ENCODE measurements around the gene BMP2K.
"Not testable (repeated sequence)": the region's sequence is repeated elsewhere in the genome, so short reads cannot be mapped to it uniquely, and the experiment has no call there.

The BMP2K gene

DNA sequence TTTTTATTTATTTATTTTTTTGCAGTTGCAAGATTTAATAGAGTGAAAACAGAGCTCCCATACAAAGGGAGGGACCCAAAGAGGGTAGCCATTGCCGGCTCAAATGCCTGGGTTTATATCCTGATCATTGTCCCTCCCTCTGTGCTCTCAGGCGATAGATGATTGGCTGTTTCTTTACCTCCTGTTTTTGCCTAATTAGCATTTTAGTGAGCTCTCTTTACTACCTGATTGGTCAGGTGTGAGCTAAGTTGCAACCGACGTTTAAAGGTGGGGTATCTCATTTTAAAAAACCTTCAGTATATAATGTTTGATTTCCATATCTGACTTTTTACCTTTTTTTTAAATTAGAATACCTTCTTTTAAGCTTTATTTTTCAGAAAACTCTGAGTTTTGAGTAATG lies 64.1 kb downstream of the BMP2K start:
- not testable (repeated sequence) for H3K4me3 Mint-ChIP-seq; H3K27ac Mint-ChIP-seq; H3K27me3 Mint-ChIP-seq; H3K9me3 Mint-ChIP-seq; H3K4me1 Mint-ChIP-seq (ENCODE audit: low read depth)
- H3K36me3 Mint-ChIP-seq (ENCODE audit: low read depth) = peaks cover 44% of the 10 kb centered on the region

DNA sequence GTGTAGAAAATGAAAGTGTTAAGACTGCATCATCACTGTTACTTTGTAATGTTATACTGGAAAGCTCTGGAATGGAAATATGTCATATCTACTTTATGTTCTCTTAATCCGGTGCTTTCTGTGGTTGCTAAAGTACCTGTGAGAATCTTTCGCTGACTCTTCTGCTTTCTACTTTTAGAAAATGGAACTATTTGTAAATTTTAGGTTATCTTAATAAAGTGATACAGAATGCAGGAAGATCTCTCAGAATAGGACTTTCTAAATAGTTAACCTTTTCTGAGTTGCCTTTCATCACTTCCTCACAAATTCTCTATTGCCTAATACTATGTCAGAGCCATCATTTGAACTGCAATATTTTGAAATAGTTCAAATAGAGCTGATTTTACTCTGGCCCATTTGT lies 69.3 kb downstream of the BMP2K start:
- Mint-ChIP-seq H3K4me3 (no peak overlapping the region), H3K36me3 (ENCODE audit: low read depth) (peaks cover 19% of the 10 kb centered on the region), H3K9me3 (no peaks in the 10 kb centered on the region), H3K27me3 (no peaks in the 10 kb centered on the region), H3K4me1 (ENCODE audit: low read depth) (peaks cover 10% of the 10 kb centered on the region), H3K27ac (no peak overlapping the region)

DNA sequence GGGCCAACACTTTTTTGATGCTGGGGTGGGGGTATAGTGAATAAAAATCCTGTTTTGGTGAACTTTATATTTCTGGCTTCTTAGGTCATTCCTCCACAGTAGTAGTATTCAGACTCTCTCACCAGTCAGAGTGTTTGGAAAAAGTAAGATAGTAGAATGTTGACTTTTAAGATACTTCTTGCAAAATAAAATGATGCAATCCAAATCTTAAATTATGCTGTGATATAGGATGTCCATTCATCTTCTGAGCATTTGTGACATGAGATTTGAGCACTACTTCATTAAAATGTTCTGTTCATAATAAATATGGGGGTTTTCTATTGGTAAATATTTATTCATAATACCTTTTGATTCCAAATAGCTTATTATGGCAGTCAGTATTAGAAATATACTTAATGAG lies 70.1 kb downstream of the BMP2K start:
- Mint-ChIP-seq H3K4me3 (no peak overlapping the region), H3K27me3 (no peaks in the 10 kb centered on the region), H3K9me3 (no peaks in the 10 kb centered on the region), H3K27ac (no peak overlapping the region), H3K4me1 (ENCODE audit: low read depth) (peaks cover 10% of the 10 kb centered on the region), H3K36me3 (ENCODE audit: low read depth) (peaks cover 20% of the 10 kb centered on the region)

- Mint-ChIP-seq H3K9me3 (no peaks in the 10 kb centered on the region), H3K4me1 (ENCODE audit: low read depth) (peaks cover 12% of the 10 kb centered on the region), H3K27ac (no peak overlapping the region), H3K4me3 (no peak overlapping the region), H3K27me3 (no peaks in the 10 kb centered on the region), H3K36me3 (ENCODE audit: low read depth) (peaks cover 22% of the 10 kb centered on the region)
Observed at GRCh38 chr4:78862314-78862737, 86.2 kb downstream of the BMP2K start.

DNA sequence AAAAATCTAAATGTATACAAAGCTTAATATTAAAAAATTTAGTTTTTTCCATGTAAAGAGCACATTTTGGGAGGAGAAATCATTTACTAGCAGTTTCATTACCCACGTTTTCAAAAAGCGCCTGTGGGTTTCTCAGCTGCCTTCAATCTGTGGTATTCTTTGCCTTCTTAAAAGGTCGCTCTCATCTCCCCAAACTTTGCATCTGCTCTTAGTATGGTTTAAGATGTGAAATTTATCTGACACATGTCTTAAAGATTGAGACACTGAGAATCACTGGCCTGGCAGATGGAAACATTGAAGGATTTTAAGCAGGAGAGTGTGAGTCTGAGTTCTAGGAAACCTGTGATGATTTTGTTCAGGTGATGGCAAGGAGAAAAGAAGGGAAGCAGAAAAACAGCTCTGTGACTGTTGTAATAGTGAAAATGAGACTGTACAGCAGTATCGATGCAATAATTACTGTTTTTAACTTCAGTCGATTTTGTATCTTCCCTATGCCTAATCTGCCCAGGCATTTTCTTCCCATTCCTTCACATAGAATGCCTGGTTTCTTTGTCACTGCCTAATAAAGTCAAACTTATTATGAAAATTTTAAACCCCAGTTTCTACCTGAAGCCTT lies 87.2 kb downstream of the BMP2K start:
- H3K27me3 Mint-ChIP-seq = no peaks in the 10 kb centered on the region
- peaks cover 12% of the 10 kb centered on the region for H3K4me1 Mint-ChIP-seq (ENCODE audit: low read depth)
- H3K36me3 Mint-ChIP-seq (ENCODE audit: low read depth) = peaks cover 27% of the 10 kb centered on the region

GRCh38 chr4:78863991-78864390 lies 87.8 kb downstream of the BMP2K start:
- Mint-ChIP-seq H3K27me3 (no peaks in the 10 kb centered on the region), H3K36me3 (ENCODE audit: low read depth) (peaks cover 29% of the 10 kb centered on the region), H3K9me3 (no peaks in the 10 kb centered on the region), H3K27ac (no peak overlapping the region), H3K4me3 (no peak overlapping the region), H3K4me1 (ENCODE audit: low read depth) (peaks cover 12% of the 10 kb centered on the region)

More for the DNA sequence above, 87.2 kb downstream of the BMP2K start:
- Mint-ChIP-seq H3K27ac (peak overlapping the region; percentile 39), H3K9me3 (no peaks in the 10 kb centered on the region), H3K4me3 (no peak overlapping the region)

DNA sequence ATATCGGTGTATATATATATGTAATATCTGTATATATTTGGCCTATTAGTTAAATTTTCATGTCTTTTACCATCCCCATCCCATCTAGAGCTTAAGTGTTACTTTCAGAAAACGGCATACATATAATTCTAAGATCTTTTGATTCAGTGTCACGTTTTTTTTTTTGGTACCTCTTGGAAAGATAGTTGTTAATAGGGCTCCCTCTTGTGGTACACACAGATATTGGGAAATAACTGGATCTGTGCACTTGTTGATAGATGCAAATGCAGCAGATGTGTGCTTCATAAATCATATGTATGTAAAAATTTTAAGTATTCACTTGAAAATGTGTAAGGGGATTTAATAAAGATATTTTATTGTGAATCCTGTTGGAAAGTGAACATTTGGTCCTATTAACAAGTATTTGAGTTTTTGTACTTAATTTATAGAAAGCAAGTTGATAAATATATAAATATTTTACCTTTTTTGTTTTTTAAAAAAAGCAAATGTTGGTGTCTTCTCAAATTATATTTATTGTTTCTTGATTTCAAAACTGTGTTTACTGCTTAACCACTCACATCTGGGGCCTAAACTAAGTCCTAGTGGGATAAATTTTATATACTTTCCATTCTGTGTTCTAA lies 88.4 kb downstream of the BMP2K start:
- Mint-ChIP-seq H3K4me1 (ENCODE audit: low read depth) (peaks cover 12% of the 10 kb centered on the region), H3K36me3 (ENCODE audit: low read depth) (peaks cover 29% of the 10 kb centered on the region), H3K4me3 (no peak overlapping the region), H3K27ac (peak overlapping the region; percentile 8), H3K27me3 (no peaks in the 10 kb centered on the region), H3K9me3 (no peaks in the 10 kb centered on the region)

GRCh38 chr4:78865451-78865850 lies 89.3 kb downstream of the BMP2K start:
- H3K9me3 Mint-ChIP-seq = no peaks in the 10 kb centered on the region
- H3K27ac Mint-ChIP-seq = no peak overlapping the region
- peaks cover 12% of the 10 kb centered on the region for H3K4me1 Mint-ChIP-seq (ENCODE audit: low read depth)
- H3K4me3 Mint-ChIP-seq = no peak overlapping the region
- no peaks in the 10 kb centered on the region for H3K27me3 Mint-ChIP-seq
- peaks cover 22% of the 10 kb centered on the region for H3K36me3 Mint-ChIP-seq (ENCODE audit: low read depth)

- not testable (repeated sequence) for H3K4me3 Mint-ChIP-seq; H3K27me3 Mint-ChIP-seq; H3K27ac Mint-ChIP-seq; H3K4me1 Mint-ChIP-seq (ENCODE audit: low read depth); H3K9me3 Mint-ChIP-seq
- peaks cover 31% of the 10 kb centered on the region for H3K36me3 Mint-ChIP-seq (ENCODE audit: low read depth)
Observed at GRCh38 chr4:78868712-78869111, 92.6 kb downstream of the BMP2K start.

GRCh38 chr4:78870056-78870455 lies 93.9 kb downstream of the BMP2K start:
- no peaks in the 10 kb centered on the region for H3K9me3 Mint-ChIP-seq
- no peak overlapping the region for H3K27ac Mint-ChIP-seq
- no peaks in the 10 kb centered on the region for H3K4me1 Mint-ChIP-seq (ENCODE audit: low read depth)
- H3K4me3 Mint-ChIP-seq = no peak overlapping the region
- no peaks in the 10 kb centered on the region for H3K27me3 Mint-ChIP-seq
- peaks cover 36% of the 10 kb centered on the region for H3K36me3 Mint-ChIP-seq (ENCODE audit: low read depth)

DNA sequence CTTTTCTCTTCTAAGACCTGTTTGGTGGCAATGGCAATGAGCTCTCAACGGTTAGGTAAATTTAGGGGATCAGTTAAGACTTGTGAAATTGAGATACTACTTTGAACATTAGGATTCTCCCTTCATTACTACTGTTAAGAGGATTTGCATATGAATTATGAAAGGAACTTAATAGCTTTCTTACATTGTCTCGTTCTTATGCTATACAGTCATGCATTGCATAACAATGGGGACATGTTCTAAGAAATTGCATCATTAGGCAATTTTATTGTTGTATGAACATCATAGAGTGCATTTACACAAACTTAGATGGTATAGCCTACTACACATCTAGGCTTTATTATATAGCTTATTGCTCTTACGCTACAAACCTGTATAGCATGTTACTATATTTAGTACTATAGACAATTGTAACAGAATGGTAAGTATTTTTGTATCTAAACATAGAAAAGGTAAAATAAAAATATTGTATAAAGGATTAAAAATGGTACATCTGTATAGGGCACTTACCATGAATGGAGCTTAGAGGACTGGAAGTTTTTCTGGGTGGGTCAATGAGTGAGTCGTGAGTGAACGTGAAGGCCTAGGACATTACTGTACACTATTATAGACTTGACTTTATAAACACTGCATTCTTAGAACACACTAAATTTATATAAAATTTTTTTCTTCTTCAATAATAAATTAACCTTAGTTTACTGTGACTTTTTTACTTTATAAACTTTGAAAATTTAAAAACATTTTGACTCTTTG lies 100.6 kb downstream of the BMP2K start:
- Mint-ChIP-seq H3K36me3 (ENCODE audit: low read depth) (peaks cover 34% of the 10 kb centered on the region), H3K4me1 (ENCODE audit: low read depth) (no peaks in the 10 kb centered on the region), H3K4me3 (no peak overlapping the region), H3K27me3 (no peaks in the 10 kb centered on the region), H3K27ac (no peak overlapping the region), H3K9me3 (no peaks in the 10 kb centered on the region)

GRCh38 chr4:78878031-78878430 lies 101.9 kb downstream of the BMP2K start:
- peaks cover 23% of the 10 kb centered on the region for H3K36me3 Mint-ChIP-seq (ENCODE audit: low read depth)
- H3K4me3 Mint-ChIP-seq = no peak overlapping the region
- H3K9me3 Mint-ChIP-seq = no peaks in the 10 kb centered on the region
- no peak overlapping the region for H3K27ac Mint-ChIP-seq
- no peaks in the 10 kb centered on the region for H3K4me1 Mint-ChIP-seq (ENCODE audit: low read depth)
- no peaks in the 10 kb centered on the region for H3K27me3 Mint-ChIP-seq

GRCh38 chr4:78880874-78881492 lies 104.8 kb downstream of the BMP2K start:
- no peak overlapping the region for H3K4me3 Mint-ChIP-seq
- H3K4me1 Mint-ChIP-seq (ENCODE audit: low read depth) = no peaks in the 10 kb centered on the region
- H3K36me3 Mint-ChIP-seq (ENCODE audit: low read depth) = peaks cover 15% of the 10 kb centered on the region
- no peaks in the 10 kb centered on the region for H3K27me3 Mint-ChIP-seq
- no peaks in the 10 kb centered on the region for H3K9me3 Mint-ChIP-seq
- H3K27ac Mint-ChIP-seq = no peak overlapping the region

GRCh38 chr4:78885598-78885997 lies 109.4 kb downstream of the BMP2K start:
- Mint-ChIP-seq H3K36me3 (ENCODE audit: low read depth) (peaks cover 19% of the 10 kb centered on the region), H3K27ac (no peak overlapping the region), H3K4me1 (ENCODE audit: low read depth) (no peaks in the 10 kb centered on the region), H3K27me3 (no peaks in the 10 kb centered on the region), H3K4me3 (no peak overlapping the region), H3K9me3 (no peaks in the 10 kb centered on the region)

- Mint-ChIP-seq H3K4me1 (ENCODE audit: low read depth) (no peaks in the 10 kb centered on the region), H3K36me3 (ENCODE audit: low read depth) (peaks cover 37% of the 10 kb centered on the region), H3K27ac (no peak overlapping the region), H3K9me3 (no peaks in the 10 kb centered on the region), H3K4me3 (no peak overlapping the region), H3K27me3 (no peaks in the 10 kb centered on the region)
Observed at GRCh38 chr4:78889955-78890354, 113.8 kb downstream of the BMP2K start.

Data from stimulated activated naive CD8-positive, alpha-beta T cell treated with anti-CD3 and anti-CD28 coated beads, Interleukin-15, Interleukin-2, amounts not matched to agents 100 ng/mL and 50 ng/mL, for 24 hours (primary cell).